Smooth muscle cell of bladder (primary cell): ENCODE results near the gene TLL2. TPM values are rescaled to one million over a fixed set of nuclear protein-coding genes. Genes with fewer than 3 reads are reported as not detected.

ENCODE experiments used
- total RNA-seq: library from RNA; depleted of rRNA; stranded (reverse); fragments of >200 nt; gene quantifications from 2 replicates; pipeline ENCODE4 v1.2.3, GENCODE V29; 2014

TLL2 gene
- total RNA-seq = under 0.01 and 0.09 TPM in 2 replicates

GRCh38 chr10:96513698-96514561 lies at the start of gene TLL2:
Gene TLL2, minus strand, starts transcription at chr10:96513926. Its CDS starts 241 bp downstream, at chr10:96513685.

GRCh38 chr10:96358851-96359540 lies 154.7 kb downstream of the TLL2 start, which contains the start of gene OPALIN:
Gene OPALIN, minus strand, starts transcription at chr10:96359002. Its CDS starts 106 bp downstream, at chr10:96358896.

Other genes starting within 250 kb of the TLL2 start
- gene BLNK, start 242.4 kb downstream of the TLL2 start, total RNA-seq = 0.09 and 0.28 TPM in 2 replicates
- not detected in 2 replicates for gene DNTT, start 209.5 kb downstream of the TLL2 start, total RNA-seq
- not detected in 2 replicates for gene OPALIN, start 154.9 kb downstream of the TLL2 start, total RNA-seq
- gene TM9SF3, start 73.1 kb upstream of the TLL2 start, total RNA-seq = 99.7 and 137 TPM in 2 replicates
- gene PIK3AP1, start 206.6 kb upstream of the TLL2 start, total RNA-seq = 0.14 and 0.74 TPM in 2 replicates